HG03354 (cell line): ENCODE data around the gene GNAZ.

ENCODE experiments used
- ATAC-seq: cut with Tn5 transposase; IDR thresholded peaks from one replicate; pipeline ENCODE4 v1.9.1; 2021; ENCODE audit warnings: mild to moderate bottlenecking; ENCODE audit not compliant: unreplicated experiment, poor library complexity, severe bottlenecking

Gene GNAZ

DNA sequence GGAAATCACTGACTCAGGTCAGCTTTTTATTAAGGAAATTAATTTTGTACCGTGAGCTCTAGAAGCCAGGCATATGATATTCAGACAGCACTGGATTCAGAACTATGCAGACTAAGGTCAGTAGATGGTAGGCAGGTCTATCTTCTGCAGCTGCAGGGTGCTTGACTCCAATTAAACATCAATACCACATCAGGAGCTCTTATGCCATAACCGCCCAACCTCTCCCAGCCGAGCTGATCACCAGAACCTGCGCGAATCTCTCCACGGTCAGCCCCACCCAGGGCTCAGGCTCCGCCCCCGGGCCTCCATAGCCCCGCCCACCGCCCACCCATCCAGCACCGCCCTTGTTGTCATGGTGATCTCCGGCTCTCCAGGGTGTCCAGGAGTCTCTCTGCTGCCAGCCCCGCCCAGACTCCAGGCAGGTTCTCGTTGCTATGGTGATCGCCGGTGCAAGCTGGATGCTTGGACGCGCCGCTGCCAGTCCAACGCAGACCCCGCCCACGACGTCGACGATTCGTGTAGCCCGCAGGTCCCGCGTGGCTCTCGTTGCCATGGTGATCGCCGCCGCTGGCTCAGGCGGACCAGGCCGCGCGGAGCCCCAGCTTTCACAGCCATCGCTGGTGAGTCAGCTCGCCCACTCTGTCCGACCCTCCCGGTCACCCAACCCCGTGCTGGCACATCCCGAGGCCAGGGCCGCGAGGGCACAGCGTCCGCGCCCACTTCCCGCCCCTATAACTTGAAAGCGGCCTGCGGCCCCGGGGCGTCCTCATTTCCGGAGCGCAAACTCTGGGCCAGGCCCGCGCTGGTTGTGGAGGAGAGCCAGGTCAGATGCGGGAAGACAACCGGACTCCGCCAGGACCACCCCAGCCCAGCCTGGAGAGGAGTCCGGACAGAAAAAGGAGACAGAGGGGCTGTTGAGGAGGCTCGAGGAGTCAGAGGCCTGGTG lies 74.9 kb downstream of the GNAZ start, which contains the start of gene RAB36:
TSS of gene RAB36 (plus strand) at position 546 of the 946 bp plus-strand sequence. CDS start 1,140 bp downstream, outside the sequence.
- peak; percentile 45 for ATAC-seq

DNA sequence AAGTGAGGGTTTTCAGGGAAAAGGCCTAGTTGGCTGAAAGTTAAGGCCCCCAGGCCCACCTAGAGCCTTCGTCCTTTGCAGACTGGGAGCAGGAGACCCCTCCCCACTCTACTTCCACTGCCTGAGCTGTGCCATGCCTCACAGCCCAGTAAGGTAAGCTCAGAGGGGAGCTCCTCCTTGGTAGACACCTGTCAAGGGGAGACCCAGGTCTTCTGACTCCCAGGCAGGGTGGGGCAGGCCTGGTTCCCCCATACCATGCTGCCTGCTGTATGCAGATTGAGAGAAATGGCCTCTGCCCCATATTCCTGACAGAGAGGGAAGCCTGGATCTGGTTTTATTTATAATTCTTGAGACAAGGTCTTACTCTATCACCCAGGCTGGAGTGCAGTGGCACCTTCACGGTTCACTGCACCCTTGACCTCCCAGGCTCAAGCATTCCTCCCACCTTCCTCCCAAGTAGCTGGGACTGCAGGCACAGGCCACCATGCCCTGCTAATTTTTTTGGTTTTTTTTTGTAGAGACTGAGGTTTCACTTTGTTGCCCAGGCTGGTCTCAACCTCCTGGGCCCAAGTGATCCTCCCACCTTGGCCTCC lies 75.7 kb downstream of the GNAZ start:
- ATAC-seq: no peak

DNA sequence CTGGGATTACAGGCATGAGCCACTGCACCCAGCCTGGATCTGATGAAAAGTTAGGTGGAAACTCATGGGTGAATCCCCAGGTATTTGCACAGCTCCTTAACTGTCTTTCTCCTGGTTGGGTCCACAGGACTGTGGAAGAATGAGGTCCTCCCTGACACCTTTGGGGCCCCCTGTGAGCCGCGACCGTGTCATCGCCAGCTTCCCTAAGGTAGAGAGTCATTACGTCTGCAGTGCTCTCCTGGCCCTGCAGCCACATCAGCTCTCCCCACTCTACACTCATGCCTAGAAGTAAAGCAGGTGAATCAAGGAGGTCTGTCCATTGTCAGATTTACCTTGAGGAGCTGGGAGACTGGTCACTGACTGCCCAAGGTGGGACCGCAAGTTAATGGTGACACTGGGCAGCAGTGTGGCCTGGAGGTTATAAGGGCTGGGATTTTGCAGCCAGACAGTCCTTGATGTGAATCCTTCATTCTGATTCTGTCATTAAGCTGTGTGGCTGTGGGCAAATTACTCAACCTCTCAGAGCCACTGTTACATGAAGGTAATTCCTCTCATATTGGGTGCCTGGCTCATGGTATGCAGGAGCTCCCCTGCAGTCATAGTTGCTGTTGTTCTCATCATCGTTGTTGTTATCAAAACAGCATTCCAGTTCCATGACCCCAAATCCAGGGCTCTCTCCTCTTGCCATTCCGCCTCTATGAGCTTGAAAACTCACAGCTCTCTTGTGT lies 76.3 kb downstream of the GNAZ start:
- no peak for ATAC-seq

DNA sequence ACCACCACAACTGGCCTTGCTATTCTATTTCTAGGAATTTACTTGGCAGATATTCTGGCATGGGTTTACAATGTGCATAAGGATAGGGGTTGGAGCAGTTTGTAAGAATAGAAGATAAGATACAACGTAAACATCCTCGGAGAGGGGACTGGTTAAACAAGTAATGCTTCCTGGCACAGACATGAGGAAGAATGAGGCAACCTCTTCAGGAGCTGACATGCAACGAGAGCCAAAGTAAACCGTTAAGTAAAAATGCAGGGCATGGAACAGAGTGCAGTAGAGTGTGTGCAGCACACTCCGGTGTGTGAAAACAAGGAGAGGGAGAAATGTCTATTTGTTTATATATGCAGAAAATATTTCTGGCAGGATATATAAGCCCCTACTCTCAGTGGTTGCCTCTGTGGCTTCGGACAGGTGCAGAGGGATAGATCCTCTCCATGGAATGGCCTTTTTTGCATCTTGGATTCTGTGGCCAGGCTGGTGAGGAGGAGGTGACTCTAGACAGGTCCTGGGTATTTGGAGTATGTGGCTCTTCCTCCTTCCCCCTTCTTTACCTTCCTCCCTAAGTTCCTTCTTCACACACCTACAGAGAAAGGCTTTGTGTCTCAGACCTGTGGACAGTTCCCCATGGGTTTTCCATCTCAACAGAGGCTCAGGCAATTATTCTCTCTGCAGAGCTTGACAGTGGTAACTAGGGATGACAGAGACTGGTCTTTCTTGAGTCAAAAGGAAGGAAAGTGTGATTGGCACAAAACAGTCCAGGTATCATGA lies 77.5 kb downstream of the GNAZ start:
- ATAC-seq: no peak

DNA sequence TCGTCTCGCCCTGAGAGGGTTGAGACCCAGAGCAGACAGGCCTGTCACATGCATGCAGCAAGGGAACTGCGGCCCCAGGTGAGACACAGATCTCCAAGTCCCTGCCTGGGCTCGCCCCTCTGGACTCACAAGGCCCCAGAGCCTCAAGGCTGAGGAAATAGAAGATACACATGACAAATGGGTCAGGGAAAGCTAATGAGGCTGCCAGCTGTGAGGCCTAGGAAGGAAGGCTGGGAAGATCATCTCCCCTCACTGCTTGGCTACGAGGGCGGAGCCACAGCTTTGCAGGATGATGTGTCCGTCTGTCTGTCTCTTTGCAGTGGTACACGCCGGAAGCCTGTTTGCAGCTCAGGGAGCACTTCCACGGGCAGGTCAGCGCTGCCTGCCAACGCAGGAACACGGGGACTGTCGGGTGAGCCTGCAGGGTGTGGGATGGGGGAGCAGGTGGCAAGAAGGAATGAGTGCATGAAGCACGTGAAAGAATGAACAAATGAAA lies 79.5 kb downstream of the GNAZ start:
- ATAC-seq: no peak

DNA sequence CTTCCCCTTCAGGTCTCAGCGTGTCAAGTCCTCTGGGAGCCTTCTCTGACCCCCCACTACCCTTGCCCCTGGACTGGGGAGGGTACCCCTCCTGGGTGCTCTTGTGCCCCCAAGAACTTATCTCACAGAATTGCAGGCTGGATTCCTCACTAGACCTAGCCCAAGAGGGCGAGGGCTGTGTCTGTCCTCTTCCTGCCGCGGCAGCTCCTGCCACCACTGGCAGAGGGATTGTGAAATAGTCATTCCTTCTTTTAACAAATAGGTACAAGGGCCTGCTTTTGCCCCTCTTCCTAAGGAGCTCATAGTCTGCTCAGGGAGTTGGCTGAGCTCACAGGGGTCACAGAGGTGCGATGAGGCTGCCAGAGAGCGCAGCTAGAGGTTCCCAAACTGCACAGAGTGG lies 80.4 kb downstream of the GNAZ start:
- no peak for ATAC-seq

DNA sequence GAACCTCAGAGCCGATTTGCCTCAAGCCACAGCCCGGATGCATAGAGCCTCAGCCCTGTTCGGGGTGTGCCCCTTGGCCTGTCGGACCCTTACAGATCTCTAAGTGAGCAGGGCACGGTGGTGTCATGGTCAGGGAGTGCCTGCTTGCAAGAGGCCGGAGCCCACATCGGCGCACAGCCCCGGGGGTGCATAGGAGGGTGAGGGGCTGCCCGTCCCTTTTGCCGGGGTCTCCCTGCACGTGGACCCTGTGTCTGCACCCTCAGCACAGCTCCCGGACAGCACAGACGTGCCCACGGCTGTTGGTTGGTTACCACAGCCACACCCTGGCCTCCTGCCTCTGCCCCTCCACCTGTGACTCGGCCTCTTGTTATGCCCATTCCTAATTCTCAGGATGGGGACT lies 81.5 kb downstream of the GNAZ start:
- ATAC-seq: no peak

DNA sequence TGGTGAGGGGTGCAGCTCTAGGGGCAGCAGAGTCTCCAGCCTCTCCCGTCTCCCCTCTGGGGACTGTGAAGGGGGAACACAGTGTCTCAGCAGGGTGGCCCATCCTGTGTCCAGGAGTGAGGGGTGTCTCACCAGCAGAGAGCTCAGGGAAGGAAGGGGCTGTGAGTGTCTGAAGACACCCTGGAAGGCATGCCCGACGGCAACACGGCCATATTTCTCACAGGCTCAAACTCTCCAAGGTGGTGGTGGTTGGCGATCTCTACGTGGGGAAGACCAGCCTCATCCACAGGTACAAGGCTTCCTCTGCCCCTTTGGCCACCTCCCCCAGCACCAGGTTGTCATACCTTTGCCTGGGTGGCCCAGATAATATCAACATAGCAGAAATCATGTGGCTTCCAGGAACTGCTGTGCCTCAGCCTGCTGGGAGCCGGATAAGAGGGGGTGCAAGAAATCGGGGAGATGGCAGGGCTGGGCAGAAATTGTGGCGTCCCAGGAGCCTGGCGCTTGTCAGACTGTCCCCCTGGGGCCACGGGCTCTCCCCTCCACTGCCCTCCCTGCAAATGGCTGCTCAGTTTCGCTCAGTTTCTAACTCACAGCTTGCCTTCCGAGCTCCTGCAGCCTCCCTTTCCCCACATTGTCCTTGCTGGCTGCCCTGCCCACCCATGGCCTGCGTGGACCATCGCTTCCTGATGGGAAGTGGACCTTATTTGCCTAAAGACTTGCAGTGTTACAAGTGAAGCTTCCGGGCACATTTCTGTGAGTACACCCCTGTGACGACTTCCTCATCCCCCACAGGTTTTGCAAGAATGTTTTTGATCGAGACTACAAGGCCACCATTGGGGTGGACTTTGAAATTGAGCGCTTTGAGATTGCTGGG lies 82.2 kb downstream of the GNAZ start:
- no peak for ATAC-seq

DNA sequence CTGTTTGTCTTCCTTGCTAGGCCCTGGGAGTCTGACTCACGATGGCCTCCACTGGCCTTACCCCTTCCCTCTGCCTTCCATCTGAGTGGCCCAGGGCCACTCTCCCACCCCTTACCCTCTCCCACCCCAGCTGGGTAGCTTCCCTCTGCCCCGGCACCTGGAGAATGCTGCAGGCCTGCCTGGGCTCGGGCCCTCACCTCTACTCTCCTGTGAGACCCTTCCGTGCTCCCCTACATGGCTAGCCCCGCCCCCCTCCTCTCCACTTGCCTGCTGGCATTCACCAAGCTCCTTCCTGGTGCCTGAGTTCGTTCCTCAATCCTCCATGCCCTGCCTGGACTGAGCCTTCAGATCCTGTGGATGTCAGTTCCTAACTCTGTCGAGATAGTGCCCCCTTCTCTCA lies 83.7 kb downstream of the GNAZ start:
- ATAC-seq: no peak

DNA sequence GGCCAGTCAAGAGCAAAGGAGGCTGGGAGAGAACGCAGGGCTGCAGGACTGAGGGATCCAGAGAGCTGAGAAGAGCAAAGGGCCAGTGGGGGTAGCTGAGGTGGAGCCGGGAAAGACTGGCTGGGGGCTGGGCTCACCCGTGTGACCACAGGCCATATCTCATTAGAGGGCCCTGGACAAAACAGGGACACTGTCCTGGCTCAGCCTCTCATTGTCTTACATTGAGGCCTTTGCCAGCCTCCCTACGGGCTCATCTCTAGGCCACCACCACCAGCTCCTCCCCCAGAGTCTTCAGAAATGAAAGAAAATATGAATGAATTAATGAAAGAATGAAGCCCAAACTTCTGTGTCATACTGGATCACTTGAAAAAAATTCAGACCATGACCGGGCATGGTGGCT lies 84.1 kb downstream of the GNAZ start:
- no peak for ATAC-seq

DNA sequence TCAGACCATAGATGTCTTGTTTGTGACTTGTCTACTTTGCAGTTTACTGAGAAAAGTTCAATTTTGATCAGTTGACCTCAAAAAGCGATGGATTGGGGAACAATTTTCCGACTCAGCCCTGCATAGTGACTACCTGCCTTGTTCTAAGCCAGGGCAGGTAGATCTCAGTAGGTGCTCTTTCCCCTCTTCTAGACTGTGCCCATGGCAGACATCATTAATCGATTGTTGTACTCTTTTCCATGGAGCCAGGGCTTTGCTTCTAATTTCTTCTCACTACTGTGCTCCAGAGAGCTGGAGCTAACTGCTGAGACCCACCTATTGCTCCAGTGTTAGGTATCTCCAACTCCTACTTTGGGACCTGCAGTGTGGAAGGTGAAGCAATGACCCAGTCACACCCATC lies 84.8 kb downstream of the GNAZ start:
- no peak for ATAC-seq

DNA sequence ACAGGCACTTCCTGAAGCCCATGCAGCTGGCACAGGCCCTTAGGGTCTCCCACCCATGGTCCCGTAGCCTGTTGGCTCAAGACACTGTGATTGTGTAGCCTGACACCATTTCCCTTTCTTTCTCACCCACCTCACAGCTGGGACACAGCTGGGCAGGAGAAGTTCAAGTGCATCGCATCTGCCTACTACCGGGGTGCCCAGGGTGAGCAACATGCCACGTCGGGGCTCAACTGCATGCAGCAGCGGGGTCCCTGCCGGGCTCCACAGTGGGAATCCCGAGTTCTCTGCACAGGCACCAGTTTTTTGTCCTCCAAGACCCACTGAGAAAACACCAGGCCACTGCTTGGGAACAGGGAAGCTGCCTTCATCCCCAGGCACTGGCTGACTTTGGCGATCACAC lies 85.5 kb downstream of the GNAZ start:
- no peak for ATAC-seq

DNA sequence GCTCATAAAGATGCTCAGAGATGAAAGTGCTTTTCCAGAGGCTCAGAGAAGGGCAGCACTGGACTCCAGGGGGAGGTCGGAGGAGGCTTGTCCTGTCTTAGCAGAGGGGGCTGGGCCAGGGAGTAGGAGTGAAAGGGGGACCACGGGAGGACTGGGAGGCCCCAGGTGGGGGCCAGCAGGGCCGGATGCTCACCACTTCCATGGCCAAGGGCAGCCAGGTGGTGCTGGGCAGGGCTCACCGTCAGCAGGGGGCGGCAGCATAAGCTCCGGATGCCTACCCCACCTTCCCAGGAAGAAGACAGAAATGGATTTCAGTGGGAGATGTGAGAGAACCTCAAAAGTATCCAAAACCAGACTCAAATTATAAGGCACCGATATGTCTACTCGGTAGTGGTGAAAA lies 86.0 kb downstream of the GNAZ start:
- ATAC-seq: no peak

DNA sequence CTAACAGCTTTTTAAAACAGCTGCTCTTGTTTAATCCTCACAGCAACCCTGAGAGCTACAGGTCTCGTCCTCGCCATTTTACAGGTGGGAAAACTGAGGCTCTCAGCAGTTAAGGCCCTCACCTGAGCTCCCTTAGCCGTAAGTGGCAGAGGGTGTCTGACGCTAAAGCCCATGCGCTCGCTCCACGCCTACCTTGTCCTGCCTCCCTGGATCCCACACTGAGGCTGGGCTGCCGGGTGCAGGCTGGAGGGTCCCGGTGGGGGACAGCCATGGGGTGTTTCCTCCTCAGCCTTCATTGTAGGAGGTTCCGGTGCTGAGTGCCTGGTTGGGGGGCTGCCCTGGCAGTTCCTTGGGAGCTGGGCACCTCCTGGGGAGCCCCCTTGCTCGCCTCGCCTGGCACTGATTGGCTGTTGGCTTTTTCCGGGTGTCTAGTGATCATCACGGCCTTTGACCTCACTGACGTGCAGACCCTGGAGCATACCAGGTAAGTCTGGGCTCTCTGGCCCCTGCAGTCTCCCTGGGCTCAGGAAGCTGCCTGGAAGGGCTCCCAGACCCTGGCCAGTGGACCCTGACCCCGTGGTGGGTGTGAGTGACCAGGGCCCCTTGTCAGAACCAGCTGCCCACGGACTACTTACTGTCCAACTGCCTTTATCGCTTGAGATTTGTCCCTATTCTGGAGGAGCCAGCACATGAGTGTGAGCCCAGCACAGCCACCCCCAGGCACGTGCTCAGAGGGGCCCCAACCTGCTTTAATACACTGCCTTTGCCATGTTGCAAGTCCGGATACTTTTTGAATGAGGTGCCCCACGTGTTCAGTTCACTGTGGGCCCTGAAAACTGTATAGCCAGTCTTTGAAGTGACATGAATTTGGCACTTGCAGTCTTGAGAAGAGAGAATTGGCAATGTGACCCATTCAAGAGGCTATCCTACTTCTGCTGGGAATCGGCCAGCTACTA lies 87.5 kb downstream of the GNAZ start:
- ATAC-seq: no peak

DNA sequence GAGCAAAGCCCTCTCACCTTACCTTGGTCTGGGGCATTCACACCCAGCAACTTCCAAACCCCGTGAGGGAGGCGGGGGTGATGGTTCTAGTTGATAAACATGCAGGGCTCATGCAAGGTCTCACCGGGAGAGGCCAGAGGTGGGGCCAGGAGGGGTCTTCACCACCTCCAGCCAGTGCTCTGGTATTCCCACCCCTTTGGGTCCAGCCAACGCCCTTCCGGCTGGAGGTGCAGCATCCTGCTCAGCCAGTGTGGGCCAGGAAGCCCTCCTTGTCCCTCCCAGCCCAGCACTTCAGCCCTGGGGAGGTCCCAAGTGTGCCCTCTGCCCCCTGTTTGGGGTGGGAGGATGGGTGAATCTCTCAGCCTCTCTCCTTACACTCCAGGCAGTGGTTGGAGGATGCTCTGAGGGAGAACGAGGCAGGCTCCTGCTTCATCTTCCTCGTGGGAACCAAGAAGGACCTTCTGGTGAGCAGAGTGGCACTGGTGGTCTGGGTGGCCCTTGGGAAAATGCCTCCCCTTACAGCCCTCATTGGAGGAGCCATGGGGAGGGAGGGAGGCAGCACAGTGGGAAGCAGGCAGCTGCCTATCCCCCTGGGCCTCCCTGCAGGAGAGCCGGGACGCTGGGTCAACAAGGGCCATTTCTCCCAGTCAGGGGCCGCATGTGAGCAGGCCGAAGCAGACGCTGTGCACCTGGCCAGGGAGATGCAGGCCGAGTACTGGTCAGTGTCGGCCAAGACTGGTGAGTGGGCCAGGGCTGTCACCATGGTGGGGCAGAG lies 88.4 kb downstream of the GNAZ start:
- ATAC-seq: no peak

DNA sequence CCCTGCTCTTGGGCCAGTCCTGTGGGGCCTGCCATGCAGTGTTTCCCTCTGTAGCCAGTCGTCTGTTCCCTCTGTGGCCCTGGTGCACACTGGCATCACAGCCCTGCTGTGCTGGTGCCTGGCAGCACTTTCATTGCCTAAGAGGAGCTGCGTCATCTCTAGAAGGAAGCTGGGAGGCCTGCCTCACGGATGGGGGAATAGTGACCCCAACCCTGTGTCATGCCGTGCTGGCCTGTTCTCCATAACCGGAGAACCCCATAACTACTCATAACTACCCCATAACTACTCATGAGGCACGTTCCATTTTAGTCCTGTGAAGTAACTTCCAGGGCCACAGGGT lies 88.9 kb downstream of the GNAZ start:
- no peak for ATAC-seq

DNA sequence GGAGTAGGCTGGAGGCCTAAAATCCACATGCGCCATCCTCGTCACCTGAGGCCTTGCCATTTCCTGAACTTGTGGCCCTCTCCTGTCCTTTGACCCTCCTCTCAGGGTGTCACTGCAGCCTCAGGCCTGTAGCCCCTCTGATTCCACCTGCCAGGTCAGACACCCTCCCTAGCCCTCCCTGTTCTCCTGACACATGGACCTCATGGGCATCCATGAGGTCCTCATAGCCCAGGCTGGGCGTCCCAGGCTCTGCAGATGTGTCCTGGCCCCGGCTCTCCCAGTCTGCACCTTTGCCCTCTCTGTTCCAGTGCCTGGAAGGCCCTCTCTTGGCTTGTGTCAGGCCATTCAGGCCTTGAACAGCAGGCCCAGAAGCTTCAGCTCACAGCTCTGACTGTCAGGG lies 90.7 kb downstream of the GNAZ start:
- no peak for ATAC-seq
